ENCODE data around the gene GTPBP1.

The GTPBP1 gene

DNA sequence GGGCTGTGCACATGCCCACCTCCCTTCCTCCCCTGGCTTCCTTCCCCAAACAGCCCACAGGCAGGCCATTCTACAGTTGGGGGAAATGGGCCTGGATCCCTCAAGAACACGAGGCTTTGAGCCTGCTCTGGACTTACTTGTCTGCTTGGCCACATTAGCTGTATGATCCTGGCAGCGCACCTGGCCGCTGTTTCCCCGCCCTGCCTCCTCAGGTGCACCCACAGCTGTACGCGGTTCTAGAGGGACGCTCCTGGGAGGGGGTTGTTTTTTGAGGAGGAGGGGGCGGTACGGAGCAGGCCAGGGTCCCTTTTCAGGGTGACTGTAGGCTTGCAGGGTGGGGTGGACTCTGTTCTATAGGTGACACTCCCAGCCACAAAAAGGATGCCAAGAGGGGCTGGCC is 61.6 kb downstream of the GTPBP1 start:
- TF ChIP-seq POLR2AphosphoS5 (IDR thresholded peaks at IDR 0.05; ENCODE audit: low read depth, low read length) (no peak), TAF1 (IDR thresholded peaks at IDR 0.05; ENCODE audit: borderline replicate concordance, low read depth, low read length) (no peak), POLR2A (IDR thresholded peaks at IDR 0.05; ENCODE audit: low read depth, low read length) (no peak)
- DNase-seq (ENCODE audit: insufficient read length) (no peak), FAIRE-seq (no peak)

GRCh38 chr22:38768036-38768435 is 62.3 kb downstream of the GTPBP1 start:
- DNase-seq (ENCODE audit: insufficient read length) (no peak), FAIRE-seq (no peak)
- TF ChIP-seq POLR2A (IDR thresholded peaks at IDR 0.05; ENCODE audit: low read depth, low read length) (no peak), TAF1 (IDR thresholded peaks at IDR 0.05; ENCODE audit: borderline replicate concordance, low read depth, low read length) (no peak), POLR2AphosphoS5 (IDR thresholded peaks at IDR 0.05; ENCODE audit: low read depth, low read length) (no peak)

- DNase-seq (ENCODE audit: insufficient read length) (no peak), FAIRE-seq (no peak)
- TF ChIP-seq POLR2A (IDR thresholded peaks at IDR 0.05; ENCODE audit: low read depth, low read length) (no peak), POLR2AphosphoS5 (IDR thresholded peaks at IDR 0.05; ENCODE audit: low read depth, low read length) (no peak), TAF1 (IDR thresholded peaks at IDR 0.05; ENCODE audit: borderline replicate concordance, low read depth, low read length) (no peak)
Observed at GRCh38 chr22:38770257-38770949, 64.7 kb downstream of the GTPBP1 start.

GRCh38 chr22:38772623-38772873 is 66.8 kb downstream of the GTPBP1 start:
- DNase-seq (ENCODE audit: insufficient read length) (no peak), FAIRE-seq (no peak)

GRCh38 chr22:38773363-38773946 is 67.7 kb downstream of the GTPBP1 start:
- no peak for FAIRE-seq

More at GRCh38 chr22:38772623-38772873, 66.8 kb downstream of the GTPBP1 start:
- TF ChIP-seq POLR2A (IDR thresholded peaks at IDR 0.05; ENCODE audit: low read depth, low read length) (no peak), POLR2AphosphoS5 (IDR thresholded peaks at IDR 0.05; ENCODE audit: low read depth, low read length) (no peak), TAF1 (IDR thresholded peaks at IDR 0.05; ENCODE audit: borderline replicate concordance, low read depth, low read length) (no peak)

GRCh38 chr22:38774496-38775166 is 68.9 kb downstream of the GTPBP1 start:
- FAIRE-seq (no peak), DNase-seq (ENCODE audit: insufficient read length) (no peak)
- TF ChIP-seq POLR2AphosphoS5 (IDR thresholded peaks at IDR 0.05; ENCODE audit: low read depth, low read length) = no peak
- TF ChIP-seq POLR2A (IDR thresholded peaks at IDR 0.05; ENCODE audit: low read depth, low read length) = no peak

More at GRCh38 chr22:38773363-38773946, 67.7 kb downstream of the GTPBP1 start:
- DNase-seq (ENCODE audit: insufficient read length) = no peak
- no peak for TF ChIP-seq POLR2AphosphoS5 (IDR thresholded peaks at IDR 0.05; ENCODE audit: low read depth, low read length)
- TF ChIP-seq TAF1 (IDR thresholded peaks at IDR 0.05; ENCODE audit: borderline replicate concordance, low read depth, low read length) = no peak

DNA sequence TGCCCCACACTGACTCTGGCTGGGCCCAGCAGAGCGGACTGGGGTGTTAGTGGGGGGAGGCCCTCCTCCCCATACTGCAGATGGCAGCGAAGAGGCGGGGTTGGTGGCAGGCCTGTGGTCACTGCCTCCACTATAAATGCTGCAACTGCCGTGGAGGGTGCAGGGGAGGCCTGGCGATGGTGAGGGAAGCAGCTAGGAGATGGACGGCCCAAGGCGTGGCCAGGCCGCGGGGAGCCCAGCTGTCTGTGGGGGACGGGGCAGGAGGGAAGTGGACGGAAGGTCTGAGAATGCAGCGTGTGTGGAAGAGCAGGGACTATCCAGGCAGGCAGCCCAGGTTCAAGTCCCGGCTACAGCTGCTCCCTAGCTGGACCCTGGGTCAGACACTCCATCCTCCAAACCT is 69.9 kb downstream of the GTPBP1 start:
- DNase-seq (ENCODE audit: insufficient read length) (no peak), FAIRE-seq (no peak)

GRCh38 chr22:38776086-38776485 is 70.3 kb downstream of the GTPBP1 start:
- FAIRE-seq (no peak), DNase-seq (ENCODE audit: insufficient read length) (no peak)
- TF ChIP-seq POLR2A (IDR thresholded peaks at IDR 0.05; ENCODE audit: low read depth, low read length) = no peak
- TF ChIP-seq POLR2AphosphoS5 (IDR thresholded peaks at IDR 0.05; ENCODE audit: low read depth, low read length) = no peak
- TF ChIP-seq TAF1 (IDR thresholded peaks at IDR 0.05; ENCODE audit: borderline replicate concordance, low read depth, low read length) = no peak

More for the DNA sequence above, 69.9 kb downstream of the GTPBP1 start:
- TF ChIP-seq POLR2A (IDR thresholded peaks at IDR 0.05; ENCODE audit: low read depth, low read length) (no peak), TAF1 (IDR thresholded peaks at IDR 0.05; ENCODE audit: borderline replicate concordance, low read depth, low read length) (no peak)

GRCh38 chr22:38777087-38777671 is 71.4 kb downstream of the GTPBP1 start:
- TF ChIP-seq TAF1 (IDR thresholded peaks at IDR 0.05; ENCODE audit: borderline replicate concordance, low read depth, low read length) (no peak), POLR2AphosphoS5 (IDR thresholded peaks at IDR 0.05; ENCODE audit: low read depth, low read length) (no peak), POLR2A (IDR thresholded peaks at IDR 0.05; ENCODE audit: low read depth, low read length) (no peak)
- no peak for FAIRE-seq
- no peak for DNase-seq (ENCODE audit: insufficient read length)

DNA sequence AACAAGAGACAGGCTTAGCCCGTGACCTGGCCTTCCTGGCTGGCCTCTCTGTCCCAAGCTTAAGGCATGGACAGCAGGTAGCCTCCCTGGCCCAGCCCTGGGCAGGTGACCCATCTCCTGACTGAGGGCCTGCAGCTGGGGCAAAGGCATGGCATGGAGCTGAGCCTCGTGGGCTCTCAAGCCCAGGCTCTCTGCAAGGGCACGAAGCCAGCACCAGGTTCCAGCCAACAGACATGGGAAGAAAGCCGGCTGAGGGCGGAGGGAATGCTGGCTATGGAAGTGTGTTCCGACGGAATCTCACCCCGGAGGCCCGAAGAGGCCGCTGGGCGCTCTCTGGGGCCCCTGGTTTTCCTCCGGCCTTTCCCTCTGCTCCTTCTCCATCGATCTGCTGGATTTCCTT is 75.3 kb downstream of the GTPBP1 start:
- DNase-seq (ENCODE audit: insufficient read length) (no peak), FAIRE-seq (no peak)
- TF ChIP-seq TAF1 (IDR thresholded peaks at IDR 0.05; ENCODE audit: borderline replicate concordance, low read depth, low read length) (no peak), POLR2A (IDR thresholded peaks at IDR 0.05; ENCODE audit: low read depth, low read length) (no peak), POLR2AphosphoS5 (IDR thresholded peaks at IDR 0.05; ENCODE audit: low read depth, low read length) (no peak)

GRCh38 chr22:38782402-38783094 is 76.8 kb downstream of the GTPBP1 start:
- no peak for DNase-seq (ENCODE audit: insufficient read length)
- TF ChIP-seq TAF1 (IDR thresholded peaks at IDR 0.05; ENCODE audit: borderline replicate concordance, low read depth, low read length) = no peak
- no peak for TF ChIP-seq POLR2AphosphoS5 (IDR thresholded peaks at IDR 0.05; ENCODE audit: low read depth, low read length)
- no peak for TF ChIP-seq POLR2A (IDR thresholded peaks at IDR 0.05; ENCODE audit: low read depth, low read length)
- no peak for FAIRE-seq

All from GM12892 (cell line).